ENCODE measurements around the gene CDC14A. TPM values are rescaled to one million over a fixed set of nuclear protein-coding genes. Genes with fewer than 3 reads are reported as not detected.

Gene CDC14A
- total RNA-seq, 4 donors from 2014 or later = 9.0 to 32.4 (median 23.0) TPM

- H3K4me1 ChIP-seq = no peaks in the 10 kb centered on the region
- no peak overlapping the region for H3K4me3 ChIP-seq
- H3K9me3 ChIP-seq = no peaks in the 10 kb centered on the region
- no peak for TF ChIP-seq POLR2A (IDR thresholded peaks at IDR 0.05)
- no peak for TF ChIP-seq CTCF (IDR thresholded peaks at IDR 0.05)
- DNase-seq = no peak
- H3K27ac ChIP-seq = no peak overlapping the region
- intact Hi-C loops (cut with DNase I; ENCODE audit: low total_unique reads) = no loop called here
- H3K27me3 ChIP-seq = no peaks in the 10 kb centered on the region
- H3K36me3 ChIP-seq = no peaks in the 10 kb centered on the region
These were observed 66.8 kb downstream of the CDC14A start for GRCh38 chr1:100419072-100419471.

- Histone ChIP-seq H3K4me3 (no peak overlapping the region), H3K27ac (no peak overlapping the region), H3K9me3 (no peaks in the 10 kb centered on the region), H3K36me3 (no peaks in the 10 kb centered on the region), H3K27me3 (no peaks in the 10 kb centered on the region), H3K4me1 (no peaks in the 10 kb centered on the region)
- TF ChIP-seq CTCF (IDR thresholded peaks at IDR 0.05) = no peak
- no peak for TF ChIP-seq POLR2A (IDR thresholded peaks at IDR 0.05)
- DNase-seq = no peak
- intact Hi-C loops (cut with DNase I; ENCODE audit: low total_unique reads) = no loop called here
These were observed 69.8 kb downstream of the CDC14A start for GRCh38 chr1:100422065-100422464.

- Histone ChIP-seq H3K9me3 (no peaks in the 10 kb centered on the region), H3K36me3 (no peaks in the 10 kb centered on the region), H3K27ac (no peak overlapping the region), H3K4me3 (no peak overlapping the region), H3K27me3 (no peaks in the 10 kb centered on the region), H3K4me1 (no peaks in the 10 kb centered on the region)
- no peak for TF ChIP-seq POLR2A (IDR thresholded peaks at IDR 0.05)
- TF ChIP-seq CTCF (IDR thresholded peaks at IDR 0.05) = no peak
- DNase-seq = no peak
- intact Hi-C loops (cut with DNase I; ENCODE audit: low total_unique reads) = no loop called here
These were observed 71.6 kb downstream of the CDC14A start for GRCh38 chr1:100423832-100424337.

GRCh38 chr1:100428160-100428559, 75.9 kb downstream of the CDC14A start:
- intact Hi-C loops (cut with DNase I; ENCODE audit: low total_unique reads) = no loop called here
- TF ChIP-seq POLR2A (IDR thresholded peaks at IDR 0.05) = no peak
- TF ChIP-seq CTCF (IDR thresholded peaks at IDR 0.05) = no peak

GRCh38 chr1:100430325-100430756, 78.0 kb downstream of the CDC14A start:
- intact Hi-C loops (cut with DNase I; ENCODE audit: low total_unique reads) = no loop called here
- Histone ChIP-seq H3K27ac (no peak overlapping the region), H3K4me3 (no peak overlapping the region), H3K9me3 (no peaks in the 10 kb centered on the region), H3K4me1 (no peaks in the 10 kb centered on the region), H3K27me3 (no peaks in the 10 kb centered on the region), H3K36me3 (no peaks in the 10 kb centered on the region)
- no peak for DNase-seq
- no peak for TF ChIP-seq CTCF (IDR thresholded peaks at IDR 0.05)
- TF ChIP-seq POLR2A (IDR thresholded peaks at IDR 0.05) = no peak

More at GRCh38 chr1:100428160-100428559, 75.9 kb downstream of the CDC14A start:
- no peaks in the 10 kb centered on the region for H3K9me3 ChIP-seq
- no peak overlapping the region for H3K4me3 ChIP-seq
- H3K4me1 ChIP-seq = no peaks in the 10 kb centered on the region
- H3K27me3 ChIP-seq = no peaks in the 10 kb centered on the region
- H3K36me3 ChIP-seq = no peaks in the 10 kb centered on the region
- DNase-seq = no peak
- no peak overlapping the region for H3K27ac ChIP-seq

Data from uterus (tissue), 4 donors.